WTC11 (cell line): ENCODE results near the gene LYRM2. TPM values are rescaled to one million over a fixed set of nuclear protein-coding genes. Genes with fewer than 3 reads are reported as not detected.
A peak's percentile ranks its signal among the peaks of the same experiment; 100 is the strongest.

Experiments
- ATAC-seq: fragments of 200-7000 bp; cut with Tn5 transposase; 2 replicates; pipeline ENCODE4 v1.10.0; 2021; ENCODE audit warnings: mild to moderate bottlenecking, moderate library complexity
- CTCF ChIA-PET: fragments of 300-600 bp; sonication (Branson Sonifier 250); formaldehyde crosslinking; loops from one replicate; lab custom pipeline; 2021; ENCODE audit warnings: antibody characterized with exemption; lab: Charles Lee
- POLR2A ChIA-PET: fragments of 350-600 bp; sonication (Branson Sonifier 250); formaldehyde crosslinking; loops from one replicate; lab custom pipeline; 2021; ENCODE audit warnings: antibody characterized with exemption; lab: Charles Lee
- DNase-seq: peaks from one replicate; pipeline ENCODE4 v3.0.0; 2021; ENCODE audit warnings: low spot score
- H3K27ac Mint-ChIP-seq: 2 replicates; pipeline ENCODE4 v1.8.0; 2021; ENCODE audit warnings: mixed read lengths
- H3K27me3 Mint-ChIP-seq: 2 replicates; pipeline ENCODE4 v1.8.0; 2021; ENCODE audit warnings: low read depth, mild to moderate bottlenecking, moderate library complexity, mixed read lengths
- H3K36me3 Mint-ChIP-seq: 2 replicates; pipeline ENCODE4 v1.8.0; 2021; ENCODE audit warnings: mixed read lengths
- H3K4me1 Mint-ChIP-seq: 2 replicates; pipeline ENCODE4 v1.8.0; 2022; ENCODE audit warnings: mixed read lengths
- H3K4me3 Mint-ChIP-seq: 2 replicates; pipeline ENCODE4 v1.8.0; 2021; ENCODE audit warnings: mild to moderate bottlenecking, moderate library complexity, mixed read lengths
- H3K9me3 Mint-ChIP-seq: 2 replicates; pipeline ENCODE4 v1.8.0; 2021; ENCODE audit warnings: mixed read lengths
- EMX1 ChIP-seq: fragments of 250-450 bp; sonication (Bioruptor Pico); IDR thresholded peaks from 2 replicates; pipeline ENCODE4 v1.8.0; 2021; ENCODE audit warnings: mild to moderate bottlenecking
- FOXP4 ChIP-seq: sonication (generic); formaldehyde crosslinking; IDR thresholded peaks from 2 replicates; pipeline ENCODE4 v1.8.0; 2022; ENCODE audit warnings: mild to moderate bottlenecking, missing genetic modification reagents
- JUN ChIP-seq: sonication (generic); formaldehyde crosslinking; IDR thresholded peaks from 2 replicates; pipeline ENCODE4 v1.8.0; 2023; ENCODE audit warnings: mild to moderate bottlenecking, missing genetic modification reagents
- MLX ChIP-seq: sonication (generic); formaldehyde crosslinking; IDR thresholded peaks from 2 replicates; pipeline ENCODE4 v1.8.1; 2023; ENCODE audit warnings: mild to moderate bottlenecking, missing genetic modification reagents, moderate library complexity
- PRDM15 ChIP-seq: sonication (generic); formaldehyde crosslinking; IDR thresholded peaks from 2 replicates; pipeline ENCODE4 v1.8.0; 2022; ENCODE audit warnings: missing genetic modification reagents
- RELA ChIP-seq: sonication (generic); formaldehyde crosslinking; IDR thresholded peaks from 2 replicates; pipeline ENCODE4 v1.8.1; 2022; ENCODE audit warnings: missing genetic modification reagents, mild to moderate bottlenecking, borderline replicate concordance
- TEAD1 ChIP-seq: sonication (generic); formaldehyde crosslinking; IDR thresholded peaks from 2 replicates; pipeline ENCODE4 v1.8.0; 2022; ENCODE audit warnings: mild to moderate bottlenecking, missing genetic modification reagents
- ZNF121 ChIP-seq: sonication (generic); formaldehyde crosslinking; IDR thresholded peaks from 2 replicates; pipeline ENCODE4 v1.8.0; 2023; ENCODE audit warnings: missing genetic modification reagents
- total RNA-seq: library from RNA; stranded (reverse); gene quantifications from 3 replicates; pipeline ENCODE4 v1.2.3, GENCODE V29; 2021
- TF ChIP-seq, protein P1 (sequence below): fragments of 250-450 bp; sonication (Bioruptor Pico); IDR thresholded peaks from 2 replicates; pipeline ENCODE4 v1.9.0; 2021; ENCODE audit warnings: moderate library complexity, mild to moderate bottlenecking, inconsistent platforms, borderline replicate concordance
- TF ChIP-seq, protein P2 (sequence below): sonication (generic); formaldehyde crosslinking; IDR thresholded peaks from 2 replicates; pipeline ENCODE4 v1.8.0; 2023; ENCODE audit warnings: missing genetic modification reagents, mild to moderate bottlenecking, borderline replicate concordance
- TF ChIP-seq, protein P3 (sequence below): sonication (generic); formaldehyde crosslinking; IDR thresholded peaks from 2 replicates; pipeline ENCODE4 v1.8.0; 2022; ENCODE audit warnings: mild to moderate bottlenecking, missing genetic modification reagents

Gene LYRM2
- total RNA-seq, 1 experiment from 2014 or later = 22.2 TPM

DNA sequence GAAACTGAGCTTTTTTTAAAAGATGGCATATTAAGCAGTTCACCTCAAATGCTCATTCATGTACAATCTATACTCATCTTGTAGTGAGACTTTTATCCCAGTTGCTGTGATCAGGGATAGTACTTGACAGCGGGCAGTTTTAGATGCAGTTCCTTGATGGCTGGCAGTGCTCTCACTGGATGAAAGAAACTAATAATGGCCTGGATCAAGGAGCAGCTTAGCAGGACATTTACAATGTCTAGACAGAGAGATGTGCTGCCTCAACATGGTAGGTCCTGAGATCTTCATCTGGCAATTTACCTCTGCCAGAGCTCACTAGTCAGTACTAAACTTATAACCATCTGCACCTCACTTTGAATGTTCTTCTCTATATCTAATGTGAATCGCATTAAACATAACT is 46.8 kb upstream of the LYRM2 start (continued):
- TF ChIP-seq FOXP4 (CRISPR knock-in tag) = no peak
- TF ChIP-seq EMX1 = no peak

GRCh38 chr6:89682991-89683390 is 44.4 kb upstream of the LYRM2 start:
- ChIA-PET CTCF (interaction anchor here (1.3 to 1.6 kb wide), 2 partner anchors 110 to 311 kb away, joined by 3 read pairs; no protein-coding TSS in a partner anchor), POLR2A (no interaction called here)
- Mint-ChIP-seq H3K9me3 (no peaks in the 10 kb centered on the region), H3K27me3 (no peaks in the 10 kb centered on the region), H3K4me1 (peaks cover 32% of the 10 kb centered on the region), H3K27ac (peak overlapping the region; percentile 72; the same call in 1 of the 2 replicates), H3K4me3 (no peak overlapping the region), H3K36me3 (peaks cover 89% of the 10 kb centered on the region)
- TF ChIP-seq, protein P1, sequence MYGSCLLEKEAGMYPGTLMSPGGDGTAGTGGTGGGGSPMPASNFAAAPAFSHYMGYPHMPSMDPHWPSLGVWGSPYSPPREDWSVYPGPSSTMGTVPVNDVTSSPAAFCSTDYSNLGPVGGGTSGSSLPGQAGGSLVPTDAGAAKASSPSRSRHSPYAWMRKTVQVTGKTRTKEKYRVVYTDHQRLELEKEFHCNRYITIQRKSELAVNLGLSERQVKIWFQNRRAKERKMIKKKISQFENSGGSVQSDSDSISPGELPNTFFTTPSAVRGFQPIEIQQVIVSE (CRISPR knock-in tag) = no peak
- no peak for TF ChIP-seq PRDM15
- TF ChIP-seq MLX (CRISPR knock-in tag) = no peak
- TF ChIP-seq RELA = no peak
- TF ChIP-seq ZNF121 (CRISPR knock-in tag) = peak; percentile 93
- TF ChIP-seq, protein P2, sequence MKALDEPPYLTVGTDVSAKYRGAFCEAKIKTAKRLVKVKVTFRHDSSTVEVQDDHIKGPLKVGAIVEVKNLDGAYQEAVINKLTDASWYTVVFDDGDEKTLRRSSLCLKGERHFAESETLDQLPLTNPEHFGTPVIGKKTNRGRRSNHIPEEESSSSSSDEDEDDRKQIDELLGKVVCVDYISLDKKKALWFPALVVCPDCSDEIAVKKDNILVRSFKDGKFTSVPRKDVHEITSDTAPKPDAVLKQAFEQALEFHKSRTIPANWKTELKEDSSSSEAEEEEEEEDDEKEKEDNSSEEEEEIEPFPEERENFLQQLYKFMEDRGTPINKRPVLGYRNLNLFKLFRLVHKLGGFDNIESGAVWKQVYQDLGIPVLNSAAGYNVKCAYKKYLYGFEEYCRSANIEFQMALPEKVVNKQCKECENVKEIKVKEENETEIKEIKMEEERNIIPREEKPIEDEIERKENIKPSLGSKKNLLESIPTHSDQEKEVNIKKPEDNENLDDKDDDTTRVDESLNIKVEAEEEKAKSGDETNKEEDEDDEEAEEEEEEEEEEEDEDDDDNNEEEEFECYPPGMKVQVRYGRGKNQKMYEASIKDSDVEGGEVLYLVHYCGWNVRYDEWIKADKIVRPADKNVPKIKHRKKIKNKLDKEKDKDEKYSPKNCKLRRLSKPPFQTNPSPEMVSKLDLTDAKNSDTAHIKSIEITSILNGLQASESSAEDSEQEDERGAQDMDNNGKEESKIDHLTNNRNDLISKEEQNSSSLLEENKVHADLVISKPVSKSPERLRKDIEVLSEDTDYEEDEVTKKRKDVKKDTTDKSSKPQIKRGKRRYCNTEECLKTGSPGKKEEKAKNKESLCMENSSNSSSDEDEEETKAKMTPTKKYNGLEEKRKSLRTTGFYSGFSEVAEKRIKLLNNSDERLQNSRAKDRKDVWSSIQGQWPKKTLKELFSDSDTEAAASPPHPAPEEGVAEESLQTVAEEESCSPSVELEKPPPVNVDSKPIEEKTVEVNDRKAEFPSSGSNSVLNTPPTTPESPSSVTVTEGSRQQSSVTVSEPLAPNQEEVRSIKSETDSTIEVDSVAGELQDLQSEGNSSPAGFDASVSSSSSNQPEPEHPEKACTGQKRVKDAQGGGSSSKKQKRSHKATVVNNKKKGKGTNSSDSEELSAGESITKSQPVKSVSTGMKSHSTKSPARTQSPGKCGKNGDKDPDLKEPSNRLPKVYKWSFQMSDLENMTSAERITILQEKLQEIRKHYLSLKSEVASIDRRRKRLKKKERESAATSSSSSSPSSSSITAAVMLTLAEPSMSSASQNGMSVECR (CRISPR knock-in tag) = no peak
- TF ChIP-seq, protein P3, sequence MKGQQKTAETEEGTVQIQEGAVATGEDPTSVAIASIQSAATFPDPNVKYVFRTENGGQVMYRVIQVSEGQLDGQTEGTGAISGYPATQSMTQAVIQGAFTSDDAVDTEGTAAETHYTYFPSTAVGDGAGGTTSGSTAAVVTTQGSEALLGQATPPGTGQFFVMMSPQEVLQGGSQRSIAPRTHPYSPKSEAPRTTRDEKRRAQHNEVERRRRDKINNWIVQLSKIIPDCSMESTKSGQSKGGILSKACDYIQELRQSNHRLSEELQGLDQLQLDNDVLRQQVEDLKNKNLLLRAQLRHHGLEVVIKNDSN = no peak
- no peak for TF ChIP-seq TEAD1
- TF ChIP-seq JUN = no peak
- ATAC-seq = no peak; the same call in 1 of the 2 replicates
- DNase-seq = no peak
